ENCODE data around the gene ARHGDIG. TPM values are rescaled to one million over a fixed set of nuclear protein-coding genes. Genes with fewer than 3 reads are reported as not detected.
A peak's percentile ranks its signal among the peaks of the same experiment; 100 is the strongest.

ARHGDIG gene
- total RNA-seq (0.93 and 1.9 TPM in 2 replicates), polyA plus RNA-seq (2.2 and 3.8 TPM in 2 replicates), polyA minus RNA-seq (0.56 and 0.57 TPM in 2 replicates), Bru-seq, nascent RNA (not detected), BruChase-seq, experiment 1, labeled RNA remaining after a 6-hour chase (percentile 17 among the genes with signal in this experiment), BruChase-seq, experiment 2, labeled RNA remaining after a 2-hour chase (not detected)
- polyA plus RNA-seq (2011; cell fraction: cytosol; rRNA removed): 1.0 and 1.4 TPM in 2 replicates
- 3.8 TPM in 2 replicates for polyA plus RNA-seq (2011; cell fraction: nucleus; rRNA removed)
- polyA plus RNA-seq (2012): 5.3 and 13.2 TPM in 2 replicates
- not detected for polyA minus RNA-seq (2011; cell fraction: cytosol; rRNA and poly(A)+ RNA removed)
- 0.77 and 0.91 TPM in 2 replicates for polyA minus RNA-seq (2011; cell fraction: nucleus; rRNA and poly(A)+ RNA removed)
- long read RNA-seq, partial matches to known transcripts: 0 of 1 reads
- long read RNA-seq, other reads (novel, unspliced or antisense): 0 of 1 reads

GRCh38 chr16:280552-280951 lies at the start of gene ARHGDIG:
ARHGDIG (plus strand) TSS chr16:280591; CDS start chr16:280681, 90 bp downstream.
- no peaks in the 10 kb centered on the region for H3K4me1 ChIP-seq (ENCODE audit: control insufficient read depth, extremely low read depth, insufficient read depth, low read length)
- H2AFZ ChIP-seq (ENCODE audit: low read depth, low read length): peak within 1 kb of the TSS; percentile 59
- no peaks in the 10 kb centered on the region for H3K36me3 ChIP-seq (ENCODE audit: control insufficient read depth in 2 of 2, extremely low read depth in 1 of 2, insufficient read depth in 2 of 2, low read length in 2 of 2)
- FAIRE-seq (no peak), DNase-seq (ENCODE audit: low read depth, low spot score) (no peak)
- H3K27ac ChIP-seq (ENCODE audit: insufficient read depth, low read depth, low read length): no peak within 1 kb of the TSS
- TF ChIP-seq MAX (IDR thresholded peaks at IDR 0.05; ENCODE audit: insufficient read depth, insufficient read length) (no peak), EZH2 (IDR thresholded peaks at IDR 0.05; ENCODE audit: borderline replicate concordance, low read depth, low read length, severe bottlenecking) (no peak), CTCF (IDR thresholded peaks at IDR 0.05; ENCODE audit: extremely low read depth in 1 of 2, insufficient read depth in 1 of 2, low read depth in 1 of 2, low read length in 2 of 2) (no peak), POLR2AphosphoS5 (IDR thresholded peaks at IDR 0.05; ENCODE audit: insufficient read depth, low read depth, low read length) (no peak), JUN (IDR thresholded peaks at IDR 0.05; ENCODE audit: borderline replicate concordance, insufficient read depth, insufficient read length, low read depth) (no peak), FOS (IDR thresholded peaks at IDR 0.05; ENCODE audit: borderline replicate concordance, insufficient read depth, low read length) (no peak), POLR2A (IDR thresholded peaks at IDR 0.05; ENCODE audit: low read depth, low read length) (no peak), GATA2 (IDR thresholded peaks at IDR 0.05; ENCODE audit: insufficient read depth, insufficient read length, low read depth, low read length) (no peak), MYC (IDR thresholded peaks at IDR 0.05; ENCODE audit: low read depth, low read length) (no peak)
- CTCF ChIA-PET: interaction anchor here (1.0 kb wide), 1 partner anchor 72 kb away, joined by 4 read pairs; the partner anchor contains the start of gene AXIN1
- intact Hi-C loops (cut with micrococcal nuclease): no loop called here
- dilution Hi-C loops (cut with MboI; ENCODE audit: extremely low pct_ligation_motif_present, low sequenced_read_pairs): no loop called here
- no peaks in the 10 kb centered on the region for H4K20me1 ChIP-seq (replicated peaks; ENCODE audit: control insufficient read depth, extremely low read depth, insufficient read depth, low read length)
- peaks cover 4% of the 10 kb centered on the region in 2 experiments for H3K27me3 ChIP-seq (ENCODE audit: control insufficient read depth in 2 of 2, insufficient read depth in 2 of 2, low read length in 2 of 2)
- peak within 1 kb of the TSS; percentile 16 for H3K9ac ChIP-seq (replicated peaks; ENCODE audit: extremely low read depth, insufficient read depth, low read length)
- peak within 1 kb of the TSS in 1 of 3 experiments; percentile 36 for H3K4me3 ChIP-seq (replicated peaks in 1 of 3; ENCODE audit: insufficient read depth in 1 of 3, low read depth in 1 of 3, low read length in 3 of 3)
- H3K9me1 ChIP-seq (replicated peaks; ENCODE audit: control insufficient read depth, extremely low read depth, insufficient read depth, low read length): no peaks in the 10 kb centered on the region
- H3K4me2 ChIP-seq (ENCODE audit: insufficient read depth, low read length): no peak within 1 kb of the TSS
- no peaks in the 10 kb centered on the region for H3K79me2 ChIP-seq (ENCODE audit: control insufficient read depth, insufficient read depth, low read length)
- H3K9me3 ChIP-seq (replicated peaks; ENCODE audit: control insufficient read depth, insufficient read depth, low read length): no peaks in the 10 kb centered on the region
- POLR2A ChIA-PET: no interaction called here
- BruUV-seq (replicated peaks): no TSS peak

Data from endothelial cell of umbilical vein (primary cell).